Pancreas (tissue), 10 donors: ENCODE results near the gene NRXN2. TPM values are rescaled to one million over a fixed set of nuclear protein-coding genes. Genes with fewer than 3 reads are reported as not detected.
A peak's percentile ranks its signal among the peaks of the same experiment; 100 is the strongest.

Source experiments
- ATAC-seq, 4 donors: fragments of 200-7000 bp; cut with Tn5 transposase; one replicate each; pipeline versions ENCODE4 v1.8.0 to v1.9.1; 2020; ENCODE audit warnings: mild to moderate bottlenecking in 4 of 4, moderate library complexity in 4 of 4
- DNase-seq, 6 donors: peaks; one replicate each; pipeline ENCODE4 v3.0.0-alpha.2; 2020
- FAIRE-seq: peaks from 2 replicates; lab custom pipeline; 2012; peaks lifted over from hg19 to GRCh38; lab: Jason Lieb, UNC
- H3K27ac ChIP-seq, 4 donors: fragments of 200-600 bp; sonication (generic); 1 replicate in 3 of 4; 2 replicates in 1 of 4; pipeline versions ENCODE4 v1.5.0 to v1.8.0; 2020
- H3K27me3 ChIP-seq, 4 donors: fragments of 200-600 bp; one replicate each; pipeline ENCODE4 v1.8.0; 2021
- H3K36me3 ChIP-seq, 3 donors: fragments of 200-600 bp; sonication (generic) in 1 of 3; one replicate each; pipeline versions ENCODE4 v1.5.0 to v1.8.0; 2020 to 2021
- H3K4me1 ChIP-seq, 3 donors: fragments of 200-600 bp; one replicate each; pipeline ENCODE4 v1.8.0; 2021
- H3K4me3 ChIP-seq, 4 donors: fragments of 200-600 bp; sonication (generic) in 2 of 4; one replicate each; pipeline versions ENCODE4 v1.5.0 to v1.8.0; 2020 to 2021
- H3K9me3 ChIP-seq, 4 donors: fragments of 200-600 bp; one replicate each; pipeline ENCODE4 v1.8.0; 2021
- CTCF ChIP-seq, 4 donors: fragments of 200-600 bp; sonication (generic) in 3 of 4; IDR thresholded peaks; one replicate each; pipeline versions ENCODE4 v1.5.0 to v1.8.0; 2021; ENCODE audit warnings: antibody characterized with exemption in 4 of 4
- WGBS, 2 donors: extraction: QIAGEN DNeasy Blood & Tissue Kit; methylation state at CpG; one replicate each; pipeline ENCODE4 v1.1.7; 2013; 5-methylcytosine and 5-hydroxymethylcytosine counted together
- intact Hi-C, 3 donors: fragments of 100-400 bp; cut with DNase I; formaldehyde crosslinking; loops; one replicate each; pipeline versions ENCODE4 v1.11.1 to v1.14.2; 2022
- polyA plus RNA-seq, 2 donors: library from polyadenylated mRNA; stranded (reverse); fragments of 200-250 nt; gene quantifications; one replicate each; pipeline ENCODE4 v1.2.3, GENCODE V29; 2013
- total RNA-seq, 6 donors: library from RNA; stranded (reverse); fragmentation: NEBNext Ultra II Directional in 4 of 6; extraction: Animal tissue kit (Norgen Biotek cat#: 25700) in 4 of 6; gene quantifications; one replicate each; pipeline versions ENCODE4 v1.2.1 to v1.2.4, GENCODE V29; 2021 to 2023
- donor health status: healthy with polysubstance abuse.
- donor health status: DM: no; HTN: no; CAD: no; lungs with moderate emphysema.
- donor health status: DM: no; HTN: no; CAD: no.
- donor health status: control.
- donor health status: control.
- donor health status: Bipolar disorder and iron deficiency.
- donor health status: DM: yes; HTN: yes; CAD: no.
- donor health status: DM: no; HTN: no; CAD: no.
- donor health status: DM: no; HTN: no; CAD: no.
- donor health status: DM: yes; HTN: yes; CAD: no.

Gene NRXN2
- total and polyA plus RNA-seq, 8 donors, result 0.69 to 10.8 (median 2.1) TPM

- H3K27me3 ChIP-seq, result no peaks in the 10 kb centered on the region
- no peak for TF ChIP-seq CTCF (IDR thresholded peaks at IDR 0.05)
- intact Hi-C loops, result no loop called here
- H3K36me3 ChIP-seq, result no peaks in the 10 kb centered on the region
- DNase-seq, result no peak
- H3K27ac ChIP-seq, result no peak overlapping the region
- no peaks in the 10 kb centered on the region for H3K9me3 ChIP-seq
- no peak for FAIRE-seq
- no peak for ATAC-seq
- 86 to 87% methylated on average over 8 of the region's 8 CpGs for WGBS, 2 donors
- H3K4me1 ChIP-seq, result peaks cover 0 to 16% (median 9%) of the 10 kb centered on the region in 3 donors
- no peak overlapping the region for H3K4me3 ChIP-seq
Measured at GRCh38 chr11:64569300-64569970, 153.6 kb downstream of the NRXN2 start.

- Histone ChIP-seq H3K27ac (no peak overlapping the region), H3K27me3 (no peaks in the 10 kb centered on the region), H3K9me3 (no peaks in the 10 kb centered on the region), H3K36me3 (no peaks in the 10 kb centered on the region), H3K4me1 (peaks cover 0 to 16% (median 9%) of the 10 kb centered on the region in 3 donors), H3K4me3 (no peak overlapping the region)
- FAIRE-seq, result no peak
- DNase-seq, result no peak
- 86 to 91% methylated on average over 7 to 8 of the region's 8 CpGs for WGBS, 2 donors
- ATAC-seq, result no peak
- TF ChIP-seq CTCF (IDR thresholded peaks at IDR 0.05), result no peak
- intact Hi-C loops, result no loop called here
Measured at GRCh38 chr11:64568584-64569140, 154.3 kb downstream of the NRXN2 start.

GRCh38 chr11:64568041-64568571 lies 154.9 kb downstream of the NRXN2 start:
- H3K27ac ChIP-seq, result no peak overlapping the region
- no peaks in the 10 kb centered on the region for H3K27me3 ChIP-seq
- no peaks in the 10 kb centered on the region for H3K9me3 ChIP-seq
- intact Hi-C loops, result no loop called here
- H3K4me1 ChIP-seq, result peaks cover 0 to 16% (median 9%) of the 10 kb centered on the region in 3 donors
- no peak overlapping the region for H3K4me3 ChIP-seq
- FAIRE-seq (no peak), DNase-seq (peak in 1 of 6 donors; percentile 71), ATAC-seq (no peak)
- 90% methylated on average over 30 to 34 of the region's 34 CpGs for whole genome bisulfite sequencing, 2 donors
- H3K36me3 ChIP-seq, result no peaks in the 10 kb centered on the region
- TF ChIP-seq CTCF (IDR thresholded peaks at IDR 0.05), result no peak

- Histone ChIP-seq H3K27ac (peak overlapping the region in 3 of 4 donors; percentile 18 to 81 (median 69)), H3K9me3 (no peaks in the 10 kb centered on the region), H3K4me1 (peaks cover 0 to 16% (median 9%) of the 10 kb centered on the region in 3 donors), H3K36me3 (no peaks in the 10 kb centered on the region), H3K27me3 (no peaks in the 10 kb centered on the region), H3K4me3 (no peak overlapping the region)
- no peak for TF ChIP-seq CTCF (IDR thresholded peaks at IDR 0.05)
- peak in 1 of 6 donors; percentile 62 for DNase-seq
- intact Hi-C loops, result no loop called here
- FAIRE-seq, result no peak
- 89 to 90% methylated on average over 30 of the region's 30 CpGs for WGBS, 2 donors
- peak; percentile 3 to 11 (median 4) for ATAC-seq
Measured at GRCh38 chr11:64566915-64567891, 155.8 kb downstream of the NRXN2 start.
